K562 (cell line): ENCODE results near the gene EIF5. TPM values are rescaled to one million over a fixed set of nuclear protein-coding genes. Genes with fewer than 3 reads are reported as not detected.

ENCODE experiments used
- CREM ChIP-seq: IDR thresholded peaks from 2 replicates; pipeline ENCODE4 v1.6.1; 2014; ENCODE audit warnings: antibody characterized with exemption, low read depth
- ESRRA ChIP-seq: fragments of 450-650 bp; IDR thresholded peaks from 2 replicates; pipeline ENCODE4 v1.6.1; 2014; ENCODE audit warnings: low read depth, mild to moderate bottlenecking, moderate library complexity, borderline replicate concordance
- ETS1 ChIP-seq: conservative IDR thresholded peaks from 2 replicates; pipeline ENCODE4 v1.6.1; 2011; ENCODE audit warnings: low read depth, mild to moderate bottlenecking, low read length; ENCODE audit not compliant: control insufficient read depth
- HIVEP1 ChIP-seq: fragments of 250-450 bp; sonication (Bioruptor Pico); IDR thresholded peaks from 2 replicates; pipeline ENCODE4 v1.4.0; 2020; ENCODE audit warnings: mild to moderate bottlenecking
- HMG20A ChIP-seq: fragments of 450-650 bp; formaldehyde crosslinking; conservative IDR thresholded peaks from 2 replicates; pipeline ENCODE4 v1.4.0; 2020; ENCODE audit warnings: mild to moderate bottlenecking, mixed read lengths
- ZBTB40 ChIP-seq, 2 experiments: fragments of 450-650 bp in 1 of 2; sonication (generic) in 1 of 2; formaldehyde crosslinking in 1 of 2; IDR thresholded peaks; 2 replicates each; pipeline versions ENCODE4 v1.7.1 to v1.9.0; 2016 to 2022; ENCODE audit warnings: inconsistent platforms in 1 of 2, mild to moderate bottlenecking in 1 of 2, missing genetic modification reagents in 1 of 2
- polyA plus RNA-seq, 8 experiments: library from polyadenylated mRNA; depleted of rRNA in 4 of 8; stranded (reverse) in 5 of 8; unstranded in 3 of 8; fragments of >200 nt; fragmentation: Nextera tagmentation in 2 of 8; fragmentation: Illumina TruSeq in 1 of 8; extraction: Ambion mirVana in 2 of 8; extraction: Trizol in 1 of 8; gene quantifications; 2 replicates each; pipeline versions ENCODE4 v1.2.1 to v1.2.3, GENCODE V29; 2011 to 2014; ENCODE audit warnings: inconsistent platforms in 1 of 8, missing spikeins in 1 of 8
- total RNA-seq, 7 experiments: library from RNA; depleted of rRNA in 6 of 7; stranded (reverse); fragments of >200 nt in 6 of 7; fragmentation: Illumina TruSeq in 2 of 7; extraction: Trizol in 2 of 7; gene quantifications; 2 replicates each; pipeline versions ENCODE4 v1.2.1 to v1.2.3, GENCODE V29; 2011 to 2021; ENCODE audit warnings: low replicate concordance in 1 of 7
- TF ChIP-seq, protein P1 (sequence below): sonication (generic); formaldehyde crosslinking; IDR thresholded peaks from 2 replicates; pipeline ENCODE4 v1.8.1; 2023; ENCODE audit warnings: missing genetic modification reagents, mild to moderate bottlenecking, borderline replicate concordance

EIF5 gene
- total and polyA plus RNA-seq, 9 of the 15 experiments (the other 6 are each of a cell fraction or from before 2014, with no cell fraction given): 92.7 to 442 (median 190) TPM

GRCh38 chr14:103329401-103330347 lies 4.4 kb upstream of the EIF5 start (continued):
- no peak for TF ChIP-seq ETS1
- TF ChIP-seq ZBTB40 (IDR thresholded peaks at IDR 0.05): no peak
- TF ChIP-seq ZBTB40 (CRISPR knock-in tag; IDR thresholded peaks at IDR 0.05): no peak
- TF ChIP-seq HIVEP1 (CRISPR knock-in tag): no peak
- TF ChIP-seq ESRRA: peak; percentile 98
- TF ChIP-seq, protein P1, sequence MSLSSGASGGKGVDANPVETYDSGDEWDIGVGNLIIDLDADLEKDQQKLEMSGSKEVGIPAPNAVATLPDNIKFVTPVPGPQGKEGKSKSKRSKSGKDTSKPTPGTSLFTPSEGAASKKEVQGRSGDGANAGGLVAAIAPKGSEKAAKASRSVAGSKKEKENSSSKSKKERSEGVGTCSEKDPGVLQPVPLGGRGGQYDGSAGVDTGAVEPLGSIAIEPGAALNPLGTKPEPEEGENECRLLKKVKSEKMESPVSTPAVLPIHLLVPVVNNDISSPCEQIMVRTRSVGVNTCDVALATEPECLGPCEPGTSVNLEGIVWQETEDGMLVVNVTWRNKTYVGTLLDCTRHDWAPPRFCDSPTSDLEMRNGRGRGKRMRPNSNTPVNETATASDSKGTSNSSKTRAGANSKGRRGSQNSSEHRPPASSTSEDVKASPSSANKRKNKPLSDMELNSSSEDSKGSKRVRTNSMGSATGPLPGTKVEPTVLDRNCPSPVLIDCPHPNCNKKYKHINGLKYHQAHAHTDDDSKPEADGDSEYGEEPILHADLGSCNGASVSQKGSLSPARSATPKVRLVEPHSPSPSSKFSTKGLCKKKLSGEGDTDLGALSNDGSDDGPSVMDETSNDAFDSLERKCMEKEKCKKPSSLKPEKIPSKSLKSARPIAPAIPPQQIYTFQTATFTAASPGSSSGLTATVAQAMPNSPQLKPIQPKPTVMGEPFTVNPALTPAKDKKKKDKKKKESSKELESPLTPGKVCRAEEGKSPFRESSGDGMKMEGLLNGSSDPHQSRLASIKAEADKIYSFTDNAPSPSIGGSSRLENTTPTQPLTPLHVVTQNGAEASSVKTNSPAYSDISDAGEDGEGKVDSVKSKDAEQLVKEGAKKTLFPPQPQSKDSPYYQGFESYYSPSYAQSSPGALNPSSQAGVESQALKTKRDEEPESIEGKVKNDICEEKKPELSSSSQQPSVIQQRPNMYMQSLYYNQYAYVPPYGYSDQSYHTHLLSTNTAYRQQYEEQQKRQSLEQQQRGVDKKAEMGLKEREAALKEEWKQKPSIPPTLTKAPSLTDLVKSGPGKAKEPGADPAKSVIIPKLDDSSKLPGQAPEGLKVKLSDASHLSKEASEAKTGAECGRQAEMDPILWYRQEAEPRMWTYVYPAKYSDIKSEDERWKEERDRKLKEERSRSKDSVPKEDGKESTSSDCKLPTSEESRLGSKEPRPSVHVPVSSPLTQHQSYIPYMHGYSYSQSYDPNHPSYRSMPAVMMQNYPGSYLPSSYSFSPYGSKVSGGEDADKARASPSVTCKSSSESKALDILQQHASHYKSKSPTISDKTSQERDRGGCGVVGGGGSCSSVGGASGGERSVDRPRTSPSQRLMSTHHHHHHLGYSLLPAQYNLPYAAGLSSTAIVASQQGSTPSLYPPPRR (CRISPR knock-in tag): no peak
- TF ChIP-seq CREM: peak; percentile 76
- TF ChIP-seq HMG20A (CRISPR knock-in tag): no peak
